22Rv1 (cell line): ENCODE measurements around the gene ARID1B.

Experiments used
- CTCF ChIP-seq: fragments of 450-650 bp; IDR thresholded peaks from 2 replicates; pipeline ENCODE4 v1.5.1; 2017; ENCODE audit warnings: mild to moderate bottlenecking
- ZFX ChIP-seq: fragments of 450-650 bp; IDR thresholded peaks from 2 replicates; pipeline ENCODE4 v1.6.1; 2017; ENCODE audit warnings: antibody characterized with exemption, borderline replicate concordance

DNA sequence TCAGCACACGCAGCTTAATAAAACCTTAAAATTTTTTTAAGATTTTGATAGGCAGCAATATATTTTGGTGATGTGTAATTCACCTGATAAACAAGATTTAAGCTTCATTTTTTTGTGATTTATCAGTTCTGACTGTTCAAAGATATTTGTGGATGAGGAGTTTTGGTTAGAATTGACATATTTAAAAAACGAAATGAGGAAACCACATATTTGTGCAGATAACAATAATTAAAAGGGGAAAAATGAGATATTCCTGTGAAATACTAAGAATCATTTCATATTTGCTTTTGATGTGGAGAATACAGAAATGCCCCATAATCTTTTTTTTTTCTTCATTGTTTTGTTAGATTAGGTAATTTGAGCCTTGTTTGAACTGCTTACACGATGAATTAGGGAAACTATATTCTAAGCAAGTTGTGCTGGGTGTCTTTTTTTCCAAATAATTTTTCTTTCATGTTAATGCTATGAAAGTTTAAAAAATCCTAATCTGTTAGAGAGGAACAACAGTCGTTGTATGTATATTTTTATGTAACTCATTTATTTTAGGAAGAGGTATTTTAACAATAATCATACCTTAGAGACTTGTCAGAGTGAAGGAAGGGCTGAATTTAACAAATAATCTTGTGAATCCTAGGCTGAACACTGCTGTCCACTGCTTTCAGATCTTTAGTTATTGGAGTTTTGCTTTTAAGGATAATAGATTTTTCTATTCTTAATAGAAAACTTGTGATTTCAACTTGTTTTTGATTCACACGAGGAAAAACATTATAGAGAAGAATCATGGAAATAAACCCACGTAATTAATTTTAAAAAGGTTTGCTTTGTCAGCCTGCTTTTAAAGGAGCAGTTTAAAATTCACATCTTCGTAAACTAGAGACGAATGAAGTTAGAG lies 4.0 kb downstream of the ARID1B start:
- TF ChIP-seq CTCF = no peak
- no peak for TF ChIP-seq ZFX
